ENCODE data around the gene NFU1. TPM values are rescaled to one million over a fixed set of nuclear protein-coding genes. Genes with fewer than 3 reads are reported as not detected.

Gene NFU1
- total RNA-seq, 4 donors from 2014 or later: 6.7 to 84.8 (median 45.0) TPM

- no peak for TF ChIP-seq POLR2AphosphoS5 (IDR thresholded peaks at IDR 0.05)
- no peak for TF ChIP-seq CTCF (IDR thresholded peaks at IDR 0.05)
- TF ChIP-seq POLR2A (IDR thresholded peaks at IDR 0.05): no peak
- TF ChIP-seq EP300 (IDR thresholded peaks at IDR 0.05; ENCODE audit: low read depth): no peak
- peaks cover 4 to 38% (median 19%) of the 10 kb centered on the region in 4 donors for H3K4me1 ChIP-seq
- H3K27me3 ChIP-seq: no peaks in the 10 kb centered on the region
- H3K4me3 ChIP-seq: no peak overlapping the region
- no peaks in the 10 kb centered on the region for H3K36me3 ChIP-seq
- intact Hi-C loops (cut with DNase I; ENCODE audit: low total_unique reads): no loop called here
- no peaks in the 10 kb centered on the region for H3K9me3 ChIP-seq
- no peak for DNase-seq
- in situ Hi-C loops (cut with MboI; ENCODE audit: low pct_ligation_motif_present in 1 of 4, low pct_unique_long_range_greater_than_20kb in 1 of 4, low sequenced_read_pairs in 3 of 4): no loop called here
- WGBS, 2 donors (ENCODE audit: low coverage in 1 of 2): 82% methylated on average over 1 of the region's 1 CpG; no CpG with 5 or more reads in 1 of the 2 donors
- H3K27ac ChIP-seq: no peak overlapping the region
Measured at GRCh38 chr2:69481421-69481820, 44.2 kb upstream of the NFU1 start.

GRCh38 chr2:69477627-69478026, 40.4 kb upstream of the NFU1 start:
- DNase-seq: no peak
- in situ Hi-C loops (cut with MboI; ENCODE audit: low pct_ligation_motif_present in 1 of 4, low pct_unique_long_range_greater_than_20kb in 1 of 4, low sequenced_read_pairs in 3 of 4): no loop called here
- H3K27ac ChIP-seq: no peak overlapping the region
- H3K36me3 ChIP-seq: no peaks in the 10 kb centered on the region
- no peaks in the 10 kb centered on the region for H3K27me3 ChIP-seq
- intact Hi-C loops (cut with DNase I; ENCODE audit: low total_unique reads): no loop called here
- no peak for TF ChIP-seq POLR2A (IDR thresholded peaks at IDR 0.05)
- WGBS, 2 donors (ENCODE audit: low coverage in 1 of 2): 50 to 56% methylated on average over 1 of the region's 1 CpG
- peaks cover 0 to 15% (median 10%) of the 10 kb centered on the region in 4 donors for H3K4me1 ChIP-seq
- H3K4me3 ChIP-seq: no peak overlapping the region
- no peaks in the 10 kb centered on the region for H3K9me3 ChIP-seq

GRCh38 chr2:69474688-69475087, 37.5 kb upstream of the NFU1 start:
- Histone ChIP-seq H3K27ac (no peak overlapping the region), H3K27me3 (no peaks in the 10 kb centered on the region), H3K36me3 (no peaks in the 10 kb centered on the region), H3K4me1 (peaks cover 0 to 13% (median 7%) of the 10 kb centered on the region in 4 donors), H3K4me3 (no peak overlapping the region), H3K9me3 (no peaks in the 10 kb centered on the region)
- no peak for DNase-seq
- in situ Hi-C loops (cut with MboI; ENCODE audit: low pct_ligation_motif_present in 1 of 4, low pct_unique_long_range_greater_than_20kb in 1 of 4, low sequenced_read_pairs in 3 of 4) (no loop called here), intact Hi-C loops (cut with DNase I; ENCODE audit: low total_unique reads) (no loop called here)
- TF ChIP-seq POLR2AphosphoS5 (IDR thresholded peaks at IDR 0.05) (no peak), POLR2A (IDR thresholded peaks at IDR 0.05) (no peak), EP300 (IDR thresholded peaks at IDR 0.05; ENCODE audit: low read depth) (no peak), CTCF (IDR thresholded peaks at IDR 0.05) (no peak)
- 97% methylated on average over 2 of the region's 2 CpGs for WGBS, 2 donors (ENCODE audit: low coverage in 1 of 2)

GRCh38 chr2:69471793-69472192, 34.6 kb upstream of the NFU1 start:
- H3K27ac ChIP-seq: no peak overlapping the region
- TF ChIP-seq POLR2AphosphoS5 (IDR thresholded peaks at IDR 0.05) (no peak), CTCF (IDR thresholded peaks at IDR 0.05) (no peak), EP300 (IDR thresholded peaks at IDR 0.05; ENCODE audit: low read depth) (no peak), POLR2A (IDR thresholded peaks at IDR 0.05) (no peak)
- H3K9me3 ChIP-seq: no peaks in the 10 kb centered on the region
- H3K4me1 ChIP-seq: peaks cover 0 to 6% (median 3%) of the 10 kb centered on the region in 4 donors
- WGBS, 2 donors (ENCODE audit: low coverage in 1 of 2): 70 to 74% methylated on average over 2 of the region's 2 CpGs
- intact Hi-C loops (cut with DNase I; ENCODE audit: low total_unique reads) (no loop called here), in situ Hi-C loops (cut with MboI; ENCODE audit: low pct_ligation_motif_present in 1 of 4, low pct_unique_long_range_greater_than_20kb in 1 of 4, low sequenced_read_pairs in 3 of 4) (no loop called here)
- H3K36me3 ChIP-seq: no peaks in the 10 kb centered on the region
- H3K27me3 ChIP-seq: no peaks in the 10 kb centered on the region
- no peak for DNase-seq
- no peak overlapping the region for H3K4me3 ChIP-seq

- WGBS, 2 donors (ENCODE audit: low coverage in 1 of 2): 70 to 75% methylated on average over 5 of the region's 5 CpGs
- no peak overlapping the region for H3K4me3 ChIP-seq
- DNase-seq: no peak
- H3K36me3 ChIP-seq: peaks cover 0 to 3% (median 0%) of the 10 kb centered on the region in 4 donors
- no peaks in the 10 kb centered on the region for H3K27me3 ChIP-seq
- intact Hi-C loops (cut with DNase I; ENCODE audit: low total_unique reads): no loop called here
- no peak overlapping the region for H3K27ac ChIP-seq
- H3K9me3 ChIP-seq: no peaks in the 10 kb centered on the region
- in situ Hi-C loops (cut with MboI; ENCODE audit: low pct_ligation_motif_present in 1 of 4, low pct_unique_long_range_greater_than_20kb in 1 of 4, low sequenced_read_pairs in 3 of 4): no loop called here
- TF ChIP-seq CTCF (IDR thresholded peaks at IDR 0.05) (no peak), POLR2A (IDR thresholded peaks at IDR 0.05) (no peak), POLR2AphosphoS5 (IDR thresholded peaks at IDR 0.05) (no peak), EP300 (IDR thresholded peaks at IDR 0.05; ENCODE audit: low read depth) (no peak)
- H3K4me1 ChIP-seq: peaks cover 0 to 6% (median 3%) of the 10 kb centered on the region in 4 donors
Measured at GRCh38 chr2:69470911-69471310, 33.7 kb upstream of the NFU1 start.
